GM12878 (cell line): ENCODE results near the gene IL1R2. TPM values are rescaled to one million over a fixed set of nuclear protein-coding genes. Genes with fewer than 3 reads are reported as not detected.

Experiments used
- ATAC-seq: fragments of 200-7000 bp; cut with Tn5 transposase; 3 replicates; pipeline ENCODE4 v1.9.1; 2020; ENCODE audit warnings: mild to moderate bottlenecking, moderate library complexity
- BruUV-seq: library from RNA; stranded (reverse); fragments of 400-500 nt; replicated peaks from 2 replicates; lab custom pipeline; 2021; lab: Mats Ljungman, UMichigan
- CTCF ChIA-PET: fragments of 300-600 bp; sonication (Branson Sonifier 250); formaldehyde crosslinking; extraction: SDS; loops from one replicate; lab custom pipeline; 2021; ENCODE audit warnings: inconsistent platforms; lab: Yijun Ruan, JAX
- POLR2A ChIA-PET: fragments of 350-600 bp; formaldehyde crosslinking; extraction: SDS; loops from one replicate; lab custom pipeline; 2021; ENCODE audit warnings: inconsistent platforms; lab: Charles Lee
- RAD21 ChIA-PET: fragments of 300-600 bp; sonication (Branson Sonifier 250); formaldehyde crosslinking; loops from one replicate; lab custom pipeline; 2023; ENCODE audit warnings: antibody characterized with exemption; ENCODE audit not compliant: unreplicated experiment; lab: Charles Lee
- SMC1A ChIA-PET: fragments of 300-600 bp; sonication (Branson Sonifier 250); formaldehyde crosslinking; loops from one replicate; lab custom pipeline; 2023; ENCODE audit not compliant: unreplicated experiment, uncharacterized antibody; lab: Charles Lee
- DNase-seq: peaks from one replicate; pipeline ENCODE4 v3.0.0-alpha.2; 2011; ENCODE audit warnings: low read depth, low spot score
- FAIRE-seq: peaks from 3 replicates; lab custom pipeline; 2011; peaks lifted over from hg19 to GRCh38; lab: Jason Lieb, UNC
- H2AFZ ChIP-seq: 2 replicates; pipeline ENCODE4 v1.6.0; 2011; ENCODE audit warnings: low read depth, low read length, control low read depth; ENCODE audit not compliant: control insufficient read depth
- H3K27ac ChIP-seq: 2 replicates; pipeline ENCODE4 v1.5.1; 2011; ENCODE audit warnings: control low read depth; ENCODE audit not compliant: control insufficient read depth, insufficient read depth
- H3K27me3 ChIP-seq, 2 experiments: replicated peaks in 1 of 2; 2 replicates each; pipeline versions ENCODE4 v1.6.0 to v1.6.1; 2011; ENCODE audit warnings: low read length in 1 of 2; ENCODE audit not compliant: control insufficient read depth in 2 of 2, insufficient read depth in 2 of 2
- H3K36me3 ChIP-seq, 2 experiments: 2 replicates each; pipeline ENCODE4 v1.5.1; 2011; ENCODE audit warnings: low read length in 1 of 2; ENCODE audit not compliant: control insufficient read depth in 2 of 2, insufficient read depth in 2 of 2
- H3K4me1 ChIP-seq: 2 replicates; pipeline ENCODE4 v1.6.1; 2011; ENCODE audit warnings: mild to moderate bottlenecking, low read length, moderate library complexity, mixed read lengths; ENCODE audit not compliant: control insufficient read depth, insufficient read depth
- H3K4me2 ChIP-seq: 2 replicates; pipeline ENCODE4 v1.6.0; 2011; ENCODE audit warnings: control low read depth; ENCODE audit not compliant: control insufficient read depth, insufficient read depth
- H3K4me3 ChIP-seq: fragments of 200-600 bp; sonication (generic); 2 replicates; pipeline ENCODE4 v1.5.1; 2016
- H3K79me2 ChIP-seq: 2 replicates; pipeline ENCODE4 v1.6.0; 2011; ENCODE audit warnings: low read length; ENCODE audit not compliant: control insufficient read depth, insufficient read depth
- H3K9ac ChIP-seq: 2 replicates; pipeline ENCODE4 v1.8.0; 2011; ENCODE audit warnings: low read length, control low read depth, mixed read lengths; ENCODE audit not compliant: control insufficient read depth, insufficient read depth
- H3K9me3 ChIP-seq: replicated peaks from 3 replicates; pipeline ENCODE4 v1.5.1; 2011; ENCODE audit warnings: mild to moderate bottlenecking, low read length; ENCODE audit not compliant: control insufficient read depth, insufficient read depth
- H4K20me1 ChIP-seq: 2 replicates; pipeline ENCODE4 v1.6.0; 2011; ENCODE audit not compliant: control insufficient read depth, insufficient read depth
- ELK1 ChIP-seq: IDR thresholded peaks from 2 replicates; pipeline ENCODE4 v1.6.1; 2012; ENCODE audit warnings: low read depth, low read length, improper control_type of control experiment
- SRF ChIP-seq, 2 experiments: IDR thresholded peaks; 2 replicates each; pipeline ENCODE4 v1.6.1; 2011; ENCODE audit warnings: low read depth in 2 of 2, low read length in 2 of 2, mild to moderate bottlenecking in 1 of 2, moderate library complexity in 1 of 2
- ZBTB4 ChIP-seq: fragments of 450-650 bp; formaldehyde crosslinking; IDR thresholded peaks from 2 replicates; pipeline ENCODE4 v1.4.0; 2022; ENCODE audit warnings: mild to moderate bottlenecking, moderate library complexity
- ZNF24 ChIP-seq: fragments of 450-650 bp; IDR thresholded peaks from 2 replicates; pipeline ENCODE4 v1.6.1; 2017; ENCODE audit warnings: antibody characterized with exemption, mild to moderate bottlenecking
- WGBS: methylation state at CpG from one replicate; pipeline ENCODE4 v1.1.6; 2016; ENCODE audit warnings: low lambda C conversion rate; ENCODE audit not compliant: insufficient replicate concordance, insufficient coverage; ENCODE audit errors: missing lambda C conversion rate; 5-methylcytosine and 5-hydroxymethylcytosine counted together
- in situ Hi-C: fragments of 300-500 bp; cut with MboI; formaldehyde crosslinking; loops from 9 replicates; pipeline ENCODE4 v1.14.3; 2018; ENCODE audit warnings: mixed read lengths
- intact Hi-C: fragments of 100-400 bp; cut with micrococcal nuclease; formaldehyde crosslinking; loops from one replicate; pipeline ENCODE4 v1.14.2; 2022; ENCODE audit not compliant: unreplicated experiment
- polyA plus RNA-seq, 11 experiments: library from polyadenylated mRNA; depleted of rRNA in 4 of 11; unstranded in 6 of 11; stranded (reverse) in 5 of 11; fragments of >200 nt; fragmentation: Nextera tagmentation in 4 of 11; fragmentation: Illumina TruSeq in 1 of 11; extraction: Ambion mirVana in 4 of 11; extraction: Trizol in 1 of 11; gene quantifications; 1 replicate in 1 of 11; 2 replicates in 10 of 11; pipeline versions ENCODE4 v1.2.1 to v1.2.3, GENCODE V29; 2011 to 2016; ENCODE audit warnings: inconsistent platforms in 2 of 11, missing spikeins in 2 of 11, low read depth in 1 of 11
- total RNA-seq, 4 experiments: library from RNA; depleted of rRNA in 3 of 4; stranded (reverse); fragments of >200 nt in 3 of 4; fragmentation: Illumina TruSeq in 1 of 4; extraction: Trizol in 1 of 4; gene quantifications; 2 replicates each; pipeline versions ENCODE4 v1.2.1 to v1.2.3, GENCODE V29; 2013 to 2021
- TF ChIP-seq, protein P1 (sequence below): fragments of 450-650 bp; IDR thresholded peaks from 2 replicates; pipeline ENCODE4 v1.6.1; 2017; ENCODE audit warnings: borderline replicate concordance

The IL1R2 gene
- total and polyA plus RNA-seq, 10 of the 15 experiments (the other 5 are each of a cell fraction or from before 2014, with no cell fraction given): 0.44 to 6.4 (median 0.62) TPM

- ChIA-PET SMC1A (interaction anchor here (1.8 kb wide), 1 partner anchor 19 kb away, joined by 9 read pairs; no protein-coding TSS in a partner anchor), CTCF (interaction anchor here (1.8 kb wide), 1 partner anchor 188 kb away, joined by 5 read pairs; no protein-coding TSS in a partner anchor), POLR2A (no interaction called here), RAD21 (no interaction called here)
- no peak overlapping the region for H3K9ac ChIP-seq
- H3K4me1 ChIP-seq: no peaks in the 10 kb centered on the region
- 2% methylated on average over 4 of the region's 4 CpGs for WGBS
- H3K27ac ChIP-seq: no peak overlapping the region
- no peak overlapping the region for H2AFZ ChIP-seq
- in situ Hi-C loops (no loop called here), intact Hi-C loops (no loop called here)
- no peaks in the 10 kb centered on the region for H4K20me1 ChIP-seq
- H3K4me3 ChIP-seq: no peak overlapping the region
- H3K36me3 ChIP-seq: no peaks in the 10 kb centered on the region
- BruUV-seq: no TSS peak
- H3K9me3 ChIP-seq: no peaks in the 10 kb centered on the region; the same call in 1 of the 3 replicates
- ATAC-seq: no peak
- no peak overlapping the region for H3K4me2 ChIP-seq
- TF ChIP-seq, protein P1, sequence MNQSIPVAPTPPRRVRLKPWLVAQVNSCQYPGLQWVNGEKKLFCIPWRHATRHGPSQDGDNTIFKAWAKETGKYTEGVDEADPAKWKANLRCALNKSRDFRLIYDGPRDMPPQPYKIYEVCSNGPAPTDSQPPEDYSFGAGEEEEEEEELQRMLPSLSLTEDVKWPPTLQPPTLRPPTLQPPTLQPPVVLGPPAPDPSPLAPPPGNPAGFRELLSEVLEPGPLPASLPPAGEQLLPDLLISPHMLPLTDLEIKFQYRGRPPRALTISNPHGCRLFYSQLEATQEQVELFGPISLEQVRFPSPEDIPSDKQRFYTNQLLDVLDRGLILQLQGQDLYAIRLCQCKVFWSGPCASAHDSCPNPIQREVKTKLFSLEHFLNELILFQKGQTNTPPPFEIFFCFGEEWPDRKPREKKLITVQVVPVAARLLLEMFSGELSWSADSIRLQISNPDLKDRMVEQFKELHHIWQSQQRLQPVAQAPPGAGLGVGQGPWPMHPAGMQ: no peak
- TF ChIP-seq ZNF24 (no peak), SRF (IDR thresholded peaks at IDR 0.05; ENCODE audit: low read depth in 2 of 2, low read length in 2 of 2) (no peak), ELK1 (no peak), ZBTB4 (CRISPR knock-in tag) (no peak)
- no peaks in the 10 kb centered on the region for H3K79me2 ChIP-seq
- no peaks in the 10 kb centered on the region for H3K27me3 ChIP-seq
- no peak for DNase-seq
- FAIRE-seq: no peak
These were observed 60.6 kb downstream of the IL1R2 start for GRCh38 chr2:102052365-102052764.
